ENCODE data around the gene CLDN8.

The CLDN8 gene

GRCh38 chr21:30234050-30234449, 18.2 kb upstream of the CLDN8 start:
- Histone ChIP-seq H3K4me3 (ENCODE audit: low read length) (no peak overlapping the region), H3K9me3 (ENCODE audit: insufficient read depth, low read depth, low read length) (no peaks in the 10 kb centered on the region), H3K9ac (ENCODE audit: low read depth, low read length) (no peak overlapping the region), H3K27me3 (ENCODE audit: insufficient read depth, low read length) (no peaks in the 10 kb centered on the region), H3K27ac (ENCODE audit: low read depth, low read length) (no peak overlapping the region), H3K4me1 (ENCODE audit: insufficient read depth, low read length) (no peaks in the 10 kb centered on the region), H3K36me3 (ENCODE audit: insufficient read depth, low read length) (no peaks in the 10 kb centered on the region)
- WGBS, result 87% methylated on average over 1 of the region's 3 CpGs

- no peaks in the 10 kb centered on the region for H3K4me1 ChIP-seq (ENCODE audit: insufficient read depth, low read length)
- no peak overlapping the region for H3K4me3 ChIP-seq (ENCODE audit: low read length)
- no peaks in the 10 kb centered on the region for H3K27me3 ChIP-seq (ENCODE audit: insufficient read depth, low read length)
- no peak overlapping the region for H3K27ac ChIP-seq (ENCODE audit: low read depth, low read length)
- H3K9me3 ChIP-seq (ENCODE audit: insufficient read depth, low read depth, low read length), result no peaks in the 10 kb centered on the region
- WGBS, result 81% methylated on average over 2 of the region's 2 CpGs
- no peaks in the 10 kb centered on the region for H3K36me3 ChIP-seq (ENCODE audit: insufficient read depth, low read length)
- H3K9ac ChIP-seq (ENCODE audit: low read depth, low read length), result no peak overlapping the region
Observed at GRCh38 chr21:30233228-30234020, 17.5 kb upstream of the CLDN8 start.

DNA sequence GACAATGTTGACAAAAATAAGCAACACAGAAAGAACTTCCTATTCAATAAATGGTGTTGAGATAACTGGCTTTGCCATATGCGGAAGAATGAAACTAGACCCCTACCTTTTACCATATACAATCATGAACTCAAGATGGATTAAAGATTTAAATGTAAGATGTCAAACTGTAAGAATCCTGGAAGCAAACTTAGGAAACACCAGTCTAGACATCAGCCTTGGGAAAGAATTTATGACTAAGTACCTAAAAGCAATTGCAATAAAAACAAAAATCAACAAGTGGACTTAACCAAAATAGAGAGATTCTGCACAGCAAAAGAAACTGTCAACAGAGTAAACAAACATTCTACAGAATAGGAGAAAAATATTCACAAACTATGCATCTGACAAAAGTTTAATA, 16.1 kb upstream of the CLDN8 start:
- H3K36me3 ChIP-seq (ENCODE audit: insufficient read depth, low read length), result no peaks in the 10 kb centered on the region
- no CpG with 5 or more reads among the region's 1 CpG for WGBS
- no peaks in the 10 kb centered on the region for H3K9me3 ChIP-seq (ENCODE audit: insufficient read depth, low read depth, low read length)
- no peaks in the 10 kb centered on the region for H3K4me1 ChIP-seq (ENCODE audit: insufficient read depth, low read length)
- no peaks in the 10 kb centered on the region for H3K27me3 ChIP-seq (ENCODE audit: insufficient read depth, low read length)
- no peak overlapping the region for H3K27ac ChIP-seq (ENCODE audit: low read depth, low read length)
- no peak overlapping the region for H3K9ac ChIP-seq (ENCODE audit: low read depth, low read length)
- H3K4me3 ChIP-seq (ENCODE audit: low read length), result no peak overlapping the region

- H3K9ac ChIP-seq (ENCODE audit: low read depth, low read length), result no peak overlapping the region
- no peaks in the 10 kb centered on the region for H3K36me3 ChIP-seq (ENCODE audit: insufficient read depth, low read length)
- peaks cover under 1% of the 10 kb centered on the region for H3K4me1 ChIP-seq (ENCODE audit: insufficient read depth, low read length)
- no peak overlapping the region for H3K4me3 ChIP-seq (ENCODE audit: low read length)
- 89% methylated on average over 3 of the region's 3 CpGs for WGBS
- no peak overlapping the region for H3K27ac ChIP-seq (ENCODE audit: low read depth, low read length)
- no peaks in the 10 kb centered on the region for H3K9me3 ChIP-seq (ENCODE audit: insufficient read depth, low read depth, low read length)
- H3K27me3 ChIP-seq (ENCODE audit: insufficient read depth, low read length), result no peaks in the 10 kb centered on the region
Observed at GRCh38 chr21:30227633-30228404, 11.9 kb upstream of the CLDN8 start.

DNA sequence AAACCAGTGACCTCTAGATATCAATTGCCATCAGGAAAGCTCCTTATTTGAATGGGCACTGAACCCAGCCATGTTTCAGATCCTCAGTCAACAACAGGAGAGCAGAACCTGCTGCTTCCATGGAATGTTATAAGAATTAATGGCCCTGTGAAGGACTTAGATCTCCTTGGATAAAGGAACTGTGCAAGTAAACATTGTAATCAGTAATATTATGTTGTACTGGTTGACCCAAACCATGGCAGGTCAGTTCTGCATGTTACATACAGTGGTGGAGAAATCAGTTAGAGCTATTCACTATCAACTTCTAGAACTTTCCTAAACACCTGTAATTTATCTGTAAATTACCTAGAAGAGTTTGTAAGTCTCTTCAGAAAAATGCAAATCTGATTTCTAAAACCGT, 11.2 kb upstream of the CLDN8 start:
- H3K27ac ChIP-seq (ENCODE audit: low read depth, low read length), result no peak overlapping the region
- no peaks in the 10 kb centered on the region for H3K9me3 ChIP-seq (ENCODE audit: insufficient read depth, low read depth, low read length)
- H3K4me3 ChIP-seq (ENCODE audit: low read length), result no peak overlapping the region
- H3K27me3 ChIP-seq (ENCODE audit: insufficient read depth, low read length), result no peaks in the 10 kb centered on the region
- no peak overlapping the region for H3K9ac ChIP-seq (ENCODE audit: low read depth, low read length)
- H3K4me1 ChIP-seq (ENCODE audit: insufficient read depth, low read length), result peaks cover 8% of the 10 kb centered on the region
- no CpG with 5 or more reads among the region's 1 CpG for WGBS
- H3K36me3 ChIP-seq (ENCODE audit: insufficient read depth, low read length), result no peaks in the 10 kb centered on the region

GRCh38 chr21:30223596-30223995, 7.7 kb upstream of the CLDN8 start:
- no peaks in the 10 kb centered on the region for H3K27me3 ChIP-seq (ENCODE audit: insufficient read depth, low read length)
- no peak overlapping the region for H3K4me3 ChIP-seq (ENCODE audit: low read length)
- WGBS, result 75% methylated on average over 1 of the region's 2 CpGs
- H3K9ac ChIP-seq (ENCODE audit: low read depth, low read length), result no peak overlapping the region
- no peak overlapping the region for H3K27ac ChIP-seq (ENCODE audit: low read depth, low read length)
- no peaks in the 10 kb centered on the region for H3K36me3 ChIP-seq (ENCODE audit: insufficient read depth, low read length)
- no peaks in the 10 kb centered on the region for H3K9me3 ChIP-seq (ENCODE audit: insufficient read depth, low read depth, low read length)
- H3K4me1 ChIP-seq (ENCODE audit: insufficient read depth, low read length), result peaks cover 8% of the 10 kb centered on the region

DNA sequence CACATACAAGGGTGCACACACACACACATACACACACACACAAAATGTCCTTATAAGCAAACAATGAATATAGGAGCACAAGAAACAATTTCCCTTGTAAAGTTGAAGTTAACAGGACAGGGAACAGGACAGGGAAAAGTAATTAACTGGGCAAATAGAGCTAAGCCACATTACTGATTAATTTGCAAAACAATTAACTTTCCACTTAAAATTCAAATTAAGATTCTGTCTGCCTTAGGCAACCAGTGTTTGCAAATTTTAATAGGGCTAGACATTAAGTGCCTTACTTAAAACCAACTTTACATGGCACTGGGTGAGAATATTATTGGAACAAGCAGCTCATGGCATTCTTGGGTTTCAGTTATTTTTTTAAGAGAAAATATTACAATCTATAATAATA, 6.8 kb upstream of the CLDN8 start:
- Histone ChIP-seq H3K9ac (ENCODE audit: low read depth, low read length) (no peak overlapping the region), H3K9me3 (ENCODE audit: insufficient read depth, low read depth, low read length) (no peaks in the 10 kb centered on the region), H3K4me1 (ENCODE audit: insufficient read depth, low read length) (peaks cover 8% of the 10 kb centered on the region), H3K4me3 (ENCODE audit: low read length) (no peak overlapping the region), H3K27me3 (ENCODE audit: insufficient read depth, low read length) (no peaks in the 10 kb centered on the region), H3K36me3 (ENCODE audit: insufficient read depth, low read length) (no peaks in the 10 kb centered on the region), H3K27ac (ENCODE audit: low read depth, low read length) (no peak overlapping the region)

GRCh38 chr21:30211071-30211470, 4.8 kb downstream of the CLDN8 start:
- Histone ChIP-seq H3K4me1 (ENCODE audit: insufficient read depth, low read length) (peaks cover 8% of the 10 kb centered on the region; the same call in 1 of the 2 replicates), H3K27me3 (ENCODE audit: insufficient read depth, low read length) (no peaks in the 10 kb centered on the region), H3K4me3 (ENCODE audit: low read length) (no peak overlapping the region), H3K27ac (ENCODE audit: low read depth, low read length) (no peak overlapping the region), H3K9ac (ENCODE audit: low read depth, low read length) (no peak overlapping the region), H3K36me3 (ENCODE audit: insufficient read depth, low read length) (no peaks in the 10 kb centered on the region), H3K9me3 (ENCODE audit: insufficient read depth, low read depth, low read length) (no peaks in the 10 kb centered on the region)
- 87% methylated on average over 1 of the region's 1 CpG for WGBS

DNA sequence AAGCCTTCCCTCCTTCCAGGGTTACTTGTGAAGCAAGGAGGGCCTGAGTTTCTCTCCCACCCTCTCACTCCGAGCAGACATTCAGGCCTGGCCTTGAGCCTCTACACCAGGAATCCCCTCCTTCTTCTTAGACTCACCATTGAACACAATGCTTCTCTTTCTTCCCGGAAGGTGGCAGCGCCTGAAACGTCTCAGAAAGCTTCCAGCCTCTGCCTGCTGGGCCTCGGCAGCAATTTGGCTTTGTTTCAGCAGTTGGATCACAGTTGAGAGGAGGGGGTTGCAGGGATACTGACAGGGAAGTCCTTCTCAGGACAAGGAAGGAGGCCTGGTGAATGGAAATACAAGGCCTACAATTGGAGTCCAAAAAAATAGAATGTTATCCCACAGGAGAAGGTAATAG, 6.3 kb downstream of the CLDN8 start:
- peaks cover 8% of the 10 kb centered on the region; the same call in 1 of the 2 replicates for H3K4me1 ChIP-seq (ENCODE audit: insufficient read depth, low read length)
- 71% methylated on average over 5 of the region's 5 CpGs for WGBS
- H3K4me3 ChIP-seq (ENCODE audit: low read length), result no peak overlapping the region
- no peaks in the 10 kb centered on the region for H3K27me3 ChIP-seq (ENCODE audit: insufficient read depth, low read length)
- H3K36me3 ChIP-seq (ENCODE audit: insufficient read depth, low read length), result no peaks in the 10 kb centered on the region
- no peak overlapping the region for H3K9ac ChIP-seq (ENCODE audit: low read depth, low read length)
- H3K9me3 ChIP-seq (ENCODE audit: insufficient read depth, low read depth, low read length), result no peaks in the 10 kb centered on the region
- no peak overlapping the region for H3K27ac ChIP-seq (ENCODE audit: low read depth, low read length)

GRCh38 chr21:30207252-30207579, 8.7 kb downstream of the CLDN8 start:
- Histone ChIP-seq H3K9me3 (ENCODE audit: insufficient read depth, low read depth, low read length) (no peaks in the 10 kb centered on the region), H3K36me3 (ENCODE audit: insufficient read depth, low read length) (no peaks in the 10 kb centered on the region), H3K4me3 (ENCODE audit: low read length) (no peak overlapping the region), H3K9ac (ENCODE audit: low read depth, low read length) (no peak overlapping the region), H3K4me1 (ENCODE audit: insufficient read depth, low read length) (peaks cover 8% of the 10 kb centered on the region; the same call in 1 of the 2 replicates), H3K27me3 (ENCODE audit: insufficient read depth, low read length) (no peaks in the 10 kb centered on the region), H3K27ac (ENCODE audit: low read depth, low read length) (no peak overlapping the region)
- 100% methylated on average over 1 of the region's 1 CpG for WGBS

GRCh38 chr21:30206551-30207251, 9.2 kb downstream of the CLDN8 start:
- peaks cover 8% of the 10 kb centered on the region; the same call in 1 of the 2 replicates for H3K4me1 ChIP-seq (ENCODE audit: insufficient read depth, low read length)
- H3K27me3 ChIP-seq (ENCODE audit: insufficient read depth, low read length), result no peaks in the 10 kb centered on the region
- no peak overlapping the region for H3K9ac ChIP-seq (ENCODE audit: low read depth, low read length)
- H3K4me3 ChIP-seq (ENCODE audit: low read length), result no peak overlapping the region
- WGBS, result 96% methylated on average over 7 of the region's 7 CpGs
- no peak overlapping the region for H3K27ac ChIP-seq (ENCODE audit: low read depth, low read length)
- H3K9me3 ChIP-seq (ENCODE audit: insufficient read depth, low read depth, low read length), result no peaks in the 10 kb centered on the region
- H3K36me3 ChIP-seq (ENCODE audit: insufficient read depth, low read length), result no peaks in the 10 kb centered on the region
